B cell (primary cell): Measurements from ENCODE around the gene ZNF277. TPM values are rescaled to one million over a fixed set of nuclear protein-coding genes. Genes with fewer than 3 reads are reported as not detected.

Experiments
- ATAC-seq: fragments of 200-7000 bp; cut with Tn5 transposase; one replicate; pipeline ENCODE4 v1.10.0; 2021; ENCODE audit warnings: low read depth, mild to moderate bottlenecking, moderate number of reproducible peaks, moderate library complexity
- CTCF ChIA-PET: fragments of 350-600 bp; sonication (Branson Sonifier 250); formaldehyde crosslinking; loops from one replicate; lab custom pipeline; 2021; ENCODE audit warnings: antibody characterized with exemption, inconsistent platforms; lab: Charles Lee
- POLR2A ChIA-PET: fragments of 350-600 bp; sonication (Branson Sonifier 250); formaldehyde crosslinking; loops from one replicate; lab custom pipeline; 2021; ENCODE audit warnings: antibody characterized with exemption; lab: Charles Lee
- DNase-seq: peaks from one replicate; pipeline ENCODE4 v3.0.0; 2013
- H2AFZ ChIP-seq: 2 replicates; pipeline ENCODE4 v1.6.1; 2012; ENCODE audit warnings: mild to moderate bottlenecking, low read depth, low read length; ENCODE audit not compliant: insufficient read depth, poor library complexity, severe bottlenecking
- H3K27ac ChIP-seq, 2 donors: 1 replicate in 1 of 2; 2 replicates in 1 of 2; pipeline ENCODE4 v1.5.1; 2012 to 2013; ENCODE audit warnings: low read length in 2 of 2, mild to moderate bottlenecking in 2 of 2, moderate library complexity in 1 of 2
- H3K27me3 ChIP-seq, 4 experiments: fragments of 200-600 bp in 1 of 4; sonication (generic) in 1 of 4; replicated peaks in 1 of 4; 1 replicate in 2 of 4; 2 replicates in 2 of 4; pipeline versions ENCODE4 v1.6.1 to v1.7.0; 2013 to 2016; ENCODE audit warnings: low read length in 3 of 4, mild to moderate bottlenecking in 2 of 4, mixed read lengths in 1 of 4, moderate library complexity in 1 of 4; ENCODE audit not compliant: insufficient read depth in 4 of 4, control insufficient read depth in 3 of 4; ENCODE audit errors: control extremely low read depth in 1 of 4
- H3K36me3 ChIP-seq, 2 experiments: replicated peaks in 1 of 2; 1 replicate in 1 of 2; 2 replicates in 1 of 2; pipeline versions ENCODE4 v1.6.1 to v1.7.1; 2013; ENCODE audit warnings: low read length in 1 of 2; ENCODE audit not compliant: insufficient read depth in 2 of 2, control insufficient read depth in 1 of 2; ENCODE audit errors: control extremely low read depth in 1 of 2, extremely low read depth in 1 of 2
- H3K4me1 ChIP-seq, 2 donors: fragments of 200-600 bp in 1 of 2; sonication (generic) in 1 of 2; 1 replicate in 1 of 2; 2 replicates in 1 of 2; pipeline versions ENCODE4 v1.5.1 to v1.6.1; 2013 to 2017; ENCODE audit warnings: low read length in 2 of 2; ENCODE audit not compliant: control insufficient read depth in 2 of 2, insufficient read depth in 2 of 2
- H3K4me2 ChIP-seq: replicated peaks from 2 replicates; pipeline ENCODE3; 2012; ENCODE audit warnings: mild to moderate bottlenecking, low read depth, low read length; ENCODE audit not compliant: poor library complexity, severe bottlenecking
- H3K4me3 ChIP-seq, 5 experiments: fragments of 200-600 bp in 1 of 5; sonication (generic) in 1 of 5; 1 replicate in 3 of 5; 2 replicates in 2 of 5; pipeline versions ENCODE4 v1.5.1 to v1.7.0; 2011 to 2016; ENCODE audit warnings: low read length in 4 of 5, mild to moderate bottlenecking in 4 of 5, low read depth in 2 of 5, control low read depth in 1 of 5, moderate library complexity in 1 of 5; ENCODE audit not compliant: insufficient read depth in 1 of 5; ENCODE audit errors: control extremely low read depth in 1 of 5, extremely low read depth in 1 of 5
- H3K79me2 ChIP-seq: fragments of 200-600 bp; sonication (generic); one replicate; pipeline ENCODE4 v1.6.0; 2016; ENCODE audit warnings: low read length; ENCODE audit not compliant: control insufficient read depth, insufficient read depth
- H3K9ac ChIP-seq: fragments of 200-600 bp; sonication (generic); 2 replicates; pipeline ENCODE4 v1.6.1; 2017; ENCODE audit warnings: mild to moderate bottlenecking, low read length, moderate library complexity
- H3K9me3 ChIP-seq, 3 donors: one replicate each; pipeline versions ENCODE4 v1.6.1 to v1.7.1; 2013; ENCODE audit warnings: low read length in 2 of 3; ENCODE audit not compliant: control insufficient read depth in 2 of 3, insufficient read depth in 1 of 3; ENCODE audit errors: control extremely low read depth in 1 of 3
- H4K20me1 ChIP-seq: 2 replicates; pipeline ENCODE4 v1.6.0; 2012; ENCODE audit warnings: mild to moderate bottlenecking, low read length; ENCODE audit not compliant: insufficient read depth, control insufficient read depth, poor library complexity, severe bottlenecking
- H3K27ac Mint-ChIP-seq: one replicate; pipeline ENCODE4 v1.8.0; 2021; ENCODE audit warnings: mixed read lengths
- H3K27me3 Mint-ChIP-seq: one replicate; pipeline ENCODE4 v1.8.0; 2021; ENCODE audit warnings: mixed read lengths
- H3K4me1 Mint-ChIP-seq: one replicate; pipeline ENCODE4 v1.8.0; 2021; ENCODE audit warnings: mixed read lengths
- H3K4me3 Mint-ChIP-seq: one replicate; pipeline ENCODE4 v1.8.0; 2021; ENCODE audit warnings: mixed read lengths
- H3K9me3 Mint-ChIP-seq: one replicate; pipeline ENCODE4 v1.8.0; 2022; ENCODE audit warnings: mixed read lengths; ENCODE audit not compliant: insufficient read depth
- EZH2 ChIP-seq: IDR thresholded peaks from 2 replicates; pipeline ENCODE4 v1.6.1; 2012; ENCODE audit warnings: borderline replicate concordance, low read depth, mild to moderate bottlenecking, moderate library complexity, low read length; ENCODE audit not compliant: insufficient read depth, poor library complexity, severe bottlenecking
- WGBS: methylation state at CpG from one replicate; pipeline ENCODE4 v1.1.5; 2013; ENCODE audit warnings: missing lambda C conversion rate; ENCODE audit not compliant: insufficient coverage; 5-methylcytosine and 5-hydroxymethylcytosine counted together
- intact Hi-C: fragments of 100-400 bp; cut with micrococcal nuclease; formaldehyde crosslinking; loops from one replicate; pipeline ENCODE4 v1.10.0; 2022
- polyA plus RNA-seq: library from polyadenylated mRNA; depleted of rRNA; stranded (reverse); fragments of >200 nt; gene quantifications from 2 replicates; pipeline ENCODE4 v1.2.3, GENCODE V29; 2012
- total RNA-seq, 2 donors: library from RNA; stranded (reverse); fragments of 120-200 nt in 1 of 2; gene quantifications; 1 replicate in 1 of 2; 2 replicates in 1 of 2; pipeline versions ENCODE4 v1.2.3 to v1.2.4, GENCODE V29; 2013 to 2022
- TF ChIP-seq, protein P1 (sequence below): fragments of 200-600 bp; IDR thresholded peaks from one replicate; pipeline ENCODE4 v1.8.0; 2022; ENCODE audit warnings: antibody characterized with exemption, mild to moderate bottlenecking

ZNF277 gene
- total and polyA plus RNA-seq, 2 donors (not counting 1 experiment from before 2014, with no cell fraction given), result 9.5 to 18.6 TPM

DNA sequence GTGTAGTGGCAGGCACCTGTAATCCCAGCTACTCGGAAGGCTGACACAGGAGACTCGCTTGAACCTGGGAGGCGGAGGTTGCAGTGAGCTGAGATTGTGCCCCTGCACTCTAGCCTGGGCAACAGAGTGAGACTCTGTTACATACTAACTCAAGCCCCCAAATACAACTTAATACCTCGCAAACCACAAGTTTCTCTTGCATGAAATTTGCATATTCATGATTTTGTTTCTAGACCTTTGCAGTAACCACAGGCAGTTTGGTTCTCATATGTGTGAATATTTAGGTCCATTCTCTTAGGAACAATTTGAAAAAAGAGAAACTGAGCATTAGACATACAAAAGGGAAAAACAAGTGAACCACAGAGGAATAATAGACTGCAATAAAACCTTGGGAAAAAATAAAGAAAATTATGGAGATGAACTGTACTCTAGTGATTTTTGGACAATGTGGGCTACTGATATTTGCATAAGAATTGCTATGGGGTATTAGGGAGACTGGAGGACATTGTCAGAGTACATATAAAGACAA lies 77.0 kb downstream of the ZNF277 start:
- H3K4me3 Mint-ChIP-seq, result no peak overlapping the region
- no peak overlapping the region for H3K27ac Mint-ChIP-seq
- H3K27me3 ChIP-seq, result no peaks in the 10 kb centered on the region
- intact Hi-C loops, result no loop called here
- H2AFZ ChIP-seq, result no peak overlapping the region
- peaks cover 23% of the 10 kb centered on the region for H3K4me1 Mint-ChIP-seq
- H3K27ac ChIP-seq, result no peak overlapping the region
- no peaks in the 10 kb centered on the region for H3K9me3 ChIP-seq
- 100% methylated on average over 3 of the region's 4 CpGs for WGBS
- peaks cover 8 to 9% of the 10 kb centered on the region in 2 donors for H3K4me1 ChIP-seq
- H3K36me3 ChIP-seq, result peaks cover 0 to 4% of the 10 kb centered on the region in 2 experiments
- H3K27me3 Mint-ChIP-seq, result no peaks in the 10 kb centered on the region
- H4K20me1 ChIP-seq, result no peaks in the 10 kb centered on the region
- DNase-seq (no peak), ATAC-seq (no peak)
- no peaks in the 10 kb centered on the region for H3K9me3 Mint-ChIP-seq
- no peak overlapping the region for H3K4me2 ChIP-seq
- ChIA-PET POLR2A (no interaction called here), CTCF (no interaction called here)
- peaks cover 11% of the 10 kb centered on the region for H3K79me2 ChIP-seq
- no peak overlapping the region for H3K9ac ChIP-seq
- TF ChIP-seq EZH2, result no peak
- TF ChIP-seq, protein P1, sequence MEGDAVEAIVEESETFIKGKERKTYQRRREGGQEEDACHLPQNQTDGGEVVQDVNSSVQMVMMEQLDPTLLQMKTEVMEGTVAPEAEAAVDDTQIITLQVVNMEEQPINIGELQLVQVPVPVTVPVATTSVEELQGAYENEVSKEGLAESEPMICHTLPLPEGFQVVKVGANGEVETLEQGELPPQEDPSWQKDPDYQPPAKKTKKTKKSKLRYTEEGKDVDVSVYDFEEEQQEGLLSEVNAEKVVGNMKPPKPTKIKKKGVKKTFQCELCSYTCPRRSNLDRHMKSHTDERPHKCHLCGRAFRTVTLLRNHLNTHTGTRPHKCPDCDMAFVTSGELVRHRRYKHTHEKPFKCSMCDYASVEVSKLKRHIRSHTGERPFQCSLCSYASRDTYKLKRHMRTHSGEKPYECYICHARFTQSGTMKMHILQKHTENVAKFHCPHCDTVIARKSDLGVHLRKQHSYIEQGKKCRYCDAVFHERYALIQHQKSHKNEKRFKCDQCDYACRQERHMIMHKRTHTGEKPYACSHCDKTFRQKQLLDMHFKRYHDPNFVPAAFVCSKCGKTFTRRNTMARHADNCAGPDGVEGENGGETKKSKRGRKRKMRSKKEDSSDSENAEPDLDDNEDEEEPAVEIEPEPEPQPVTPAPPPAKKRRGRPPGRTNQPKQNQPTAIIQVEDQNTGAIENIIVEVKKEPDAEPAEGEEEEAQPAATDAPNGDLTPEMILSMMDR, result no peak
- H3K4me3 ChIP-seq, result no peak overlapping the region

DNA sequence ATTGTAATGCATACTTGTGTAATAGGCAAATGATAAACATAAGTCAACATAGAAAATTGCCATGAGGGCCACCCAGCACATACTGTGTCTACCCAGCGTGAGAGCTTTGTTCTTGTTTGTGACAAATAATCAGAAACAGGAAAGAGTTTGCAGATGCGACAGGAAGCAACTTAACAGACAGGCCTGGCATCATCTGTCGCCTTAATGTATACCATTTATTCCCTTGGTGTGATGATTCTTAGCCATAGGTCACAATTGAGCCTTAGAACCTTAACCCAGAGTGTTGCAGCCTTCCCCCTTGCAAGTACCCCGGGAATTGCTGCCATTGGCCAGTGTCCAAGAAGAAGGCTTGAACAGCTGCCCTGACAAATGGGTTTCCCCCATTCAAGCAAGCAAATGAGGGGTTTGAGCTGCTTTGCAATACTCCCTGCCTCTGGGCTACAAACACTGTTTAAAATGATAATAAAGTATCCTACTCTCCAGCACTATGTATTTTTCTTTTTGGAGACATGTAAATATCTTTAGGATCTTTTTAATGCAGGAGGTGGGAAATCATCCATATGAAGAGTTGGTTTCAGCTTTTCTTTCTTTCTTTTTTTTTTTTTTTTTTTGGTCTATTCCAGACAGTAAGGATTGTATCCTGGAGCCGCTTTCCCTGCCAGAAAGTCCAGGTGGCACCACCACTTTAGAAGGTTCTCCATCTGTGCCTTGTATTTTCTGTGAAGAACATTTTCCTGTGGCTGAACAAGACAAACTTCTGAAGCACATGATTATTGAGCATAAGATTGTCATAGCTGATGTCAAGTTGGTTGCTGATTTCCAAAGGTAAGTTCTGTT lies 80.0 kb downstream of the ZNF277 start:
- Mint-ChIP-seq H3K27me3 (no peaks in the 10 kb centered on the region), H3K4me1 (peaks cover 22% of the 10 kb centered on the region), H3K9me3 (no peaks in the 10 kb centered on the region), H3K27ac (no peak overlapping the region), H3K4me3 (no peak overlapping the region)
- Histone ChIP-seq H3K4me2 (no peak overlapping the region), H3K9me3 (no peaks in the 10 kb centered on the region), H2AFZ (no peak overlapping the region), H3K4me1 (peaks cover 8 to 9% of the 10 kb centered on the region in 2 donors), H3K27me3 (no peaks in the 10 kb centered on the region), H3K4me3 (no peak overlapping the region), H4K20me1 (no peaks in the 10 kb centered on the region), H3K9ac (no peak overlapping the region), H3K27ac (no peak overlapping the region), H3K36me3 (peaks cover 4 to 12% of the 10 kb centered on the region in 2 experiments), H3K79me2 (peaks cover 3% of the 10 kb centered on the region)
- 45% methylated on average over 4 of the region's 5 CpGs for WGBS
- ChIA-PET CTCF (no interaction called here), POLR2A (no interaction called here)
- intact Hi-C loops, result no loop called here
- no peak for TF ChIP-seq EZH2
- TF ChIP-seq, protein P1, result no peak
- ATAC-seq, result no peak
- peak; percentile 2 for DNase-seq
